ENCODE measurements around the gene COMT.

- TF ChIP-seq CTCF (IDR thresholded peaks at IDR 0.05) (no peak), POLR2A (IDR thresholded peaks at IDR 0.05) (no peak)
These were observed 38.3 kb downstream of the COMT start for GRCh38 chr22:19979712-19980493.

Measured in transverse colon (tissue), 3 donors.